Occipital lobe (tissue), 2 donors: Measurements from ENCODE around the gene KCTD21. TPM values are rescaled to one million over a fixed set of nuclear protein-coding genes. Genes with fewer than 3 reads are reported as not detected.
"Not testable (repeated sequence)": the region's sequence is repeated elsewhere in the genome, so short reads cannot be mapped to it uniquely, and the experiment has no call there.

Source experiments
- DNase-seq: peaks from one replicate; lab custom pipeline; 2025; lab: John Stamatoyannopoulos, UW
- total RNA-seq: library from RNA; depleted of rRNA; stranded (reverse); fragments of >200 nt; gene quantifications from one replicate; pipeline ENCODE4 v1.2.3, GENCODE V29; 2014

Gene KCTD21
- total RNA-seq, result 6.4 TPM

GRCh38 chr11:78188286-78189173, at the start of gene KCTD21, which contains the start of gene USP35:
Gene KCTD21 (minus strand): TSS chr11:78188626. CDS start chr11:78174554, 14,072 bp downstream.
Gene USP35 (plus strand): TSS chr11:78188919. CDS start chr11:78196246, 7,327 bp downstream.
- DNase-seq, result peak; percentile 96

GRCh38 chr11:78237293-78238046, 49.0 kb upstream of the KCTD21 start:
- DNase-seq, result no peak

- no peak for DNase-seq
Measured at GRCh38 chr11:78234006-78234405, 45.6 kb upstream of the KCTD21 start.

- DNase-seq, result not testable (repeated sequence)
Measured at GRCh38 chr11:78233046-78233445, 44.6 kb upstream of the KCTD21 start.

DNA sequence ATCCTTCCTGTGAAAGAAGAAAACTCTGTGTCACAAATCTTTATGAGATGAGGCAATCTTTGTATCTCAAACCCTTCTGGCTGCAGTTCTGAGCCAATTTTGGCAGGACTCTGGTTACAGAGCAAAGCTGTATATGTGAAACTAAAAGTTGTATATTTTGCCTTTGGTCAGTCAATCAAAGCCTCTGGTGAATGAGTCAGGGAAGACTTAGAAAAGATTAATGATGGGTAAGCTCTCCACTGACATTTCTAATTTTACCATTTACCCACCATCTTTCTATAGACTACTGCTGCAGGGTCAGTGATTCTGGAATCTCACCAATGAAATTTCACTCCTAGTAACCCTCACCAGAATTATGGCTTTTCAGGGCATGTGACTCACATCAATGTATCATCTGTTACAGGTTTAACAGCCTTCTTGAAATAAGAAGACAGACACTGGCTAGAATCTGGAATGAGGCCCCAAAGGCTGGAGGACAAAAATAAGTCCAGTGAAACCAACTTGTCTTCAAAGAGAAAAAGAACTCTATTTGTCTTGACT, 43.6 kb upstream of the KCTD21 start:
- DNase-seq, result no peak

DNA sequence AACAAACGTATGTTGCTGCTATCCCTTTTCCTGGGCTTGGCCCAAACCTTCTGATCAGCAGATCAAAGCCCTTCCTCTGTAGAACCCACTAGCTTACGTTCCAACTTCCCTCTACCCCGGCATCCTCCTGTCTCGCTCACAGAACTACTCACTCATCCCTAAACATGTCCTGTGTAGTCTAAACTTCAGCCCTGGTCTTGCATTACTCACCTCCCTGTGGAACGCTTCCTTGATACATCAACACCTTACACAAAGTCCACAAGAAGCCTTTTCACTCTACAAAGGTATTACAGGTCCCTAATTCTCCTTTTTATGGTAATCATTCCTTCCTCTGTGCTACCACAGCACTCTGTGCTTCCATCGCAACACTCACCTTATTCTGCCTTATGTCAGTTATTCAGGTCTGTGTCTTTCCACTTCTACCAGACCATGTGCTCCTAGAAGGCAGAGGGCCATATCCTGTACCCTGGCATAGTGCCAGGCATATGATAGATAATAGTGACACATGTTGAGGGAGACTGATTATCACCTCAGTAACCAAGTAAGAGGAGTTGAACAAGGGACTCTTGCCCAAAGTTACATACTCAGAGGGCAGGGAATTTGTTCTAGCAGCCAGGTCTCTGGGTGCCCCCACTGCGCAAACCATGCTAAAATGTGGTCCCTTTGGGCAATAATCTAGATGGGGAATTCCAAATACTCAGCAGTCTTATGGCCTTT, 41.9 kb upstream of the KCTD21 start:
- no peak for DNase-seq

DNA sequence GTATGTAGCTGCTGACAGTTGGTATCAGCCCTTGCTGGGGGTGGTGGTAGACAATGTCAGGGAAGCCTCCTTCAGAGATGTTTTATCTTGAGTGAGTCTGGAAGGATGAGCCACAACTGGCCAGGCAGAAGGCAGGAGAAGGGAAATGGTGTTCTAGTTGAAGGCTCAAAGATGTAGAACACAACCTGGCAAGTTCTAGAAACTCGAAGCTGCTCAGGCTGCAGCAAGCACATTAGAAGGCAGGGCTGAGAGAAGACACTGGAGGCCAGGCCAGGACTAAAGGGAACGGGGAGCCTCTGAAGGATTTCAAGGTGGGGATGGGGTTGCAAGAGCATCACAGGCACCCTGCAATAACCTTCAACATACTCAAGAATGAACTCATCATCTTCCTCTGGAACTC, 40.7 kb upstream of the KCTD21 start:
- no peak for DNase-seq

DNA sequence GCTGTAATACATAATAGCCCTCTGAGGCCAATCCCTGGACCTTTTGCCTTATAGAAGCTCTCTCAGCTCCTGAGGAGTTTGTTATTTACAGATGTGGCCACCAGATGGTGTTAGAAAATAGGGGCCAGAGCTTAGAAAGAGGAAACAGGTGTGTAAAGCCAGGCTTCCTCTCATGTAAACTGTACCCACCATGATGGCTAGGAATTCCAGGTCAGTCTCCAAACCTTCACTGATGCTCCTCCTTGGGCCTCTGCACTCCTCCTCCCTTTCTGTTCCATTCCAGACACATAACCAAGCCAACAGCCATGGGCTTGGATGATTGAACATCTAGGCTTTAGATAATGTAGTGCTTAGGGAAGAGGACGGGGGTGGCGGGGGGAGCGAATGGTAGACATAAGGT, 40.0 kb upstream of the KCTD21 start:
- DNase-seq, result no peak

DNA sequence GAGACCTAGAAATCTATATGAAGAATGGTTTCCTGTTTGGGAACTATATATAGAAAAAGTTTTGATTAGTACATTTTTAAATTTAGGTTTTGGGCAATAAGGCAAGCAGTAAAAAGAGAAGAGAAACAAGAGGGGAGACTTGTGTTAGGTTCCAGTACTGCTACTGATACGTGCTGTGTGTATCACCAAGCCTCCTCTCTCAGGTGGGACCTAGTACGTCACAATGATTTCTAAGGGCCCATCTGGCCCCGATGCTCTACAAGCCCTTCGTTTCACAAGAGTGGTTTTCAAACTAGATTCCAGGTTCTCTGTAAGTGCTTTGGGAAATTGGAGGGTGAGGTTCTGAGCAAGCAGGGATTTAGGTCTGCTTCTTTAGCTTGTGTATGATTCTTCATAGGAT, 39.5 kb upstream of the KCTD21 start:
- no peak for DNase-seq

DNA sequence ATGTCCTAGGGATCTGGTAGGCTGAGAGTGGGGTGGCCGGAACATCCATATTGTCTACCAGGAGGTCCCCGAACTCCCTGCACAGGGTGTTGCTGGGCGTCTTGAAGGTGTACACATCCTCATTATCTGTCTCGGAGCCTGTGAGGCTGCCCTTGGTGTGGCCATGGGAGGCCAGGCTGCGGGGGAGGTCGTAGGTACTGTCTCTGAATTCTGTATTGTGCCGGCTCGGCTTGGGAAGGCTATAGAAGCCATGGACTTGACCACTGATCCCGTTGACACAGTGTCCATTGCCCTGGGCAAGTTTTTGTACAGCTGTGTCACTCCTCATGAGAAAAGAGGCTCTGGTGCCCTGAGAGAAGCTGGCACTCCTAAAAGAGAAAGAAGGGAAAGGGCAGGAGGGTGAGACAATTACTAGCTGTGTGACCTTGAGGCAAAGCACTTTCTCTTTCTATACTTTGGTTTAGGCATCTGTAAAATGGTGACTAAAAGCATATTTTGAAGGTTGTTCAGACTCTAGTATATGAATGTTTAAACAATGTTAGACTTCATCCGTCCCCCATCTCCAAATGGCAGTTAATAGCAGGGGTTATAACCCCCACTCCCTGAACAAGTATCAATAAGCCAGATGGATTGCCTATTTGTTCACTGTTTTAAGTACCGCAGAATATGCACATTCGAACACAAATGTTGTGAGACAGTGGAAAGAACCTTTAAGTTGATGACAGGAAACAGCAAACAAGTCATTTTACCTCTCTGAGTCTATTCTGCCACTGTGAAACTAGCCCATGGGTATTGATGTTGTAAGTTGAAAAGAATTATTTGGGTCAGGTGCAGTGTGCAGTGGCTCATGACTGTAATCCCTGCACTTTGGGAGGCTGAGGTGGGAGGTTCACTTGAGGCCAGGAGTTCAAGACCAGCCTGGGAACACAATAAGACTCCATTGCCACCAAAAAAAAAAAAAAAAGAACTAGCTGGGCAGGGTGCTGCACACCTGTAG, 38.6 kb upstream of the KCTD21 start:
- no peak for DNase-seq

DNA sequence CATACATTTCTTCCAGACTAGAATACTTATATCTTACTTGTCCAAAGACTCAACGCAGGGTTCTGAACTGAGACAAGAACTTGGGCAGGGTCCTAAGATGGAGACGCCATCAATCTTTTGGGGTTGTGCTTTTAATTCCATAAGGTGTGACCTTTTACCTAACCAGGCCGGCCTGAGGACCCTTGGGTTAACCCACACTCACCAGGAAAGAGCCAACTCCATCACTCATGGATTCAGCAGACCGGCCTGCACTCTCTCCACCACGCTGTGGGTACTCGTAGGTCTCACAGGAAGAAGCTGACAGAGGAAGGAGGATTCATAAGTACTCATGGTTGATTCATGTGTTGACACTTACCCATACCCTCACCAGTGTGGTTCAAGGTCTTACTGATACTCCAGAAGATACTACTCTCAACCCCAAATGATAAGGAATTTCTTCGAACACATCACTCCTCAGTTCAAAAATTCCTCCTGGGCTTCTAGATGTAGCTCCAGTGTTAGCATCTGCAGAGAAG, 36.5 kb upstream of the KCTD21 start:
- DNase-seq, result no peak

GRCh38 chr11:78224506-78224905, 36.1 kb upstream of the KCTD21 start:
- DNase-seq, result no peak

DNA sequence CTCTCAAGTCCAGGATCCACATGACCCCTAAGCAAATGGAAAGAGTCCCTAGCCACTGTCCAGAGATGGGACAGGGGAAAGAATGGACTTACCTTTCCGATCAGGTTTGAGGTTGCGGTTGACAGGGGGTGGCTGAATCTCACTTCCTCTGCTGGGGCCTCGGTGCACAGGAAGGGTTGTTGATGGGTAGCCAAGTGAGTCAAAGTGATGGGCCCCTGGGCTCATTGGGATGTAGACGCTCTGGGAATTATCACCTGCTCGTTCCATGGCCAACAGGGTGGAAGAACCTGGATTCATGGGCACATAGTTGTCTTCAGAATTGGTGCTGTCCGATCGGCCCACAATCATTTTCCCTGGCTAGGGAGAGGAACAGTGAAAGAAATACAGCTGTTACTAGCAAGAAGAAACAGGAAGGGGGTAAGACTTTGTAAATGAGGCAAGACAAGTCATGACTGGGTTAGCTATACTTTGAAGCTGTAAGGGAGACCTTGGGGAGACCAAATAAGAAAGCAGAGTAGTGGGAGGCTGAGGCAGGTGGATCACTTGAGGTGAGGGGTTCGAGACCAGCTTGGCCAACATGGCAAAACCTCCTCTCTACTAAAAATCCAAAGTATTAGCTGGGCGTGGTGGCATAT, 35.0 kb upstream of the KCTD21 start:
- no peak for DNase-seq

- DNase-seq, result not testable (repeated sequence)
Measured at GRCh38 chr11:78222726-78223125, 34.3 kb upstream of the KCTD21 start.

DNA sequence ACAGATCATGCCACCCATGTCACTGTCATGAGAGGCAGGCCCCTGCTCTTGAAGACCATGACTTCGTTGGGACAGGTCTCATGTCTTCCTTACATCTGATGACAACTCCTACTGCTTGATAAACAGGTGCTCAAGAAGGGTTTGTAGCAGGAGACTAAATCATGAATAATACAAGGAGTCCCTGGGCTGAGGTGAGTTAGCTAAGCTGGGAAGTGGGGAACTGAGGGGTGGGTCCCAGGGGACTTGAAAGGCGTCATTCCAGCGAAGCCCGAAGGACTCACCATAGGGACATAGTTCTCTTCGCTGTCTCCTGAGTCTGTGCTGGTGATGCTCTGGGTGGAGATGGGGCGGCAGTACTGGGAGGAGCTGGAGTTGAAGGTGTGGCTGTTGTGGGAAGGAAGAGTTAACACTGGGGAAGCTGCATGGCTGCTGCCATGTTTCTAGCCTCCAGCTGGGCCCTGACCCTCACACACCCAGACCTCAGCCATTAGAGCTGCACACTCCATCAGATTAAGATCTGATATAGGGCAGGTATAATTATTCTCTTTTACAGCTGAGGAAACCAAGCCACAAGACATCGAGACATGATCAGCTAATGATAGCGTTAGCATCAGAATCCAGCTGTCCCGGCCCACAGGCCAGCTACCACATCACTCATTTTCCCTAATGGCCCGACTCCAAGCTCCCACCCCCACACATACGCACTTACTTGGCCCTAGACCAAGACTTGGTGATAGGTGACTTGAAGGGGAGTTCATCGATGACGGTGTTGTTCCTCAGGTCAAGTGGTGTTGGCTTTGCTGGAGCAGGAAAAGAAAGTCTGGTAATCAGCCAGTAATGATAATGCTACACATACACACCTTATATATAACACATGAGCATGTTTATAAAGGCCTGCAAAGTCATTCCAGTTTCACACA, 33.2 kb upstream of the KCTD21 start:
- no peak for DNase-seq

GRCh38 chr11:78220218-78221157, 32.1 kb upstream of the KCTD21 start:
- no peak for DNase-seq

DNA sequence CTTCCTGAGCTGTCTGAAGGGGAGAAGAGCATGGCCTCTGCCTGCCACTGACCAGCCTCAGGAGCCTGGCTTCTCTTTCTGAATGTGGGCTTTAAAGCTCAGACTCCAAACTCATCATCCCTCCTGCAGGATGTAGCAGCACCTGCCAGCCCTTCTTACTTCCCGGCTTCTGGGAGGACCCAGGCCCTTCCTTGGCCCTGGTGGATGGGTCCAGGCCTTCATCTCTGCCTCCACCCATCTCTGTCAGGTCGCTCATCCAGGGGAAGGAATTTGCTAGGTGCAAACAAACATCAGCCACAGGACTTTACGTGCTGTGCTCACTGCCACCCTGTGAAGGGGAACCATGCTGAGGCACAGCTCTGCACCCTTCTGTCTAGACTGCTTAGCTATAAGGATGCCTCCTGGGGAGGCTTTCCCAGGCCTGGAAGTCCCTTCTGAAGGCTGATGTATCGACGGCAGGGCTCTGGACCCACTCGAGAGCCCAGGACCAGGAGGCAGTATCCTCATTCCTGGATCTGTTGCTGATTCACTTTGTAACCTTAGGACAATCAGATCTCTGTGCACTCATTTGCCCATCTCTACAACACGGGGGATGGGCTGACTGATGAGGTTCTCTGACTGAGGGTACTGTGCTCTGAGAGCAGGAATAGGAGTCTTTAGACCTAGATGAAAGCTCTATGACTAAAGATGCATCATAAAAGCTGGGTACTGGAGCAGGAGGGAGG, 31.2 kb upstream of the KCTD21 start:
- no peak for DNase-seq
